Stimulated activated CD4-positive, alpha-beta T cell treated with anti-CD3 and anti-CD28 coated beads, Interleukin-4, amount 100 ng/mL, for 24 hours (primary cell): ENCODE measurements around the gene CXCL16.
A peak's percentile ranks its signal among the peaks of the same experiment; 100 is the strongest.

Source experiments
- DNase-seq: peaks from one replicate; pipeline ENCODE4 v3.0.0-alpha.2; 2020

CXCL16 gene

DNA sequence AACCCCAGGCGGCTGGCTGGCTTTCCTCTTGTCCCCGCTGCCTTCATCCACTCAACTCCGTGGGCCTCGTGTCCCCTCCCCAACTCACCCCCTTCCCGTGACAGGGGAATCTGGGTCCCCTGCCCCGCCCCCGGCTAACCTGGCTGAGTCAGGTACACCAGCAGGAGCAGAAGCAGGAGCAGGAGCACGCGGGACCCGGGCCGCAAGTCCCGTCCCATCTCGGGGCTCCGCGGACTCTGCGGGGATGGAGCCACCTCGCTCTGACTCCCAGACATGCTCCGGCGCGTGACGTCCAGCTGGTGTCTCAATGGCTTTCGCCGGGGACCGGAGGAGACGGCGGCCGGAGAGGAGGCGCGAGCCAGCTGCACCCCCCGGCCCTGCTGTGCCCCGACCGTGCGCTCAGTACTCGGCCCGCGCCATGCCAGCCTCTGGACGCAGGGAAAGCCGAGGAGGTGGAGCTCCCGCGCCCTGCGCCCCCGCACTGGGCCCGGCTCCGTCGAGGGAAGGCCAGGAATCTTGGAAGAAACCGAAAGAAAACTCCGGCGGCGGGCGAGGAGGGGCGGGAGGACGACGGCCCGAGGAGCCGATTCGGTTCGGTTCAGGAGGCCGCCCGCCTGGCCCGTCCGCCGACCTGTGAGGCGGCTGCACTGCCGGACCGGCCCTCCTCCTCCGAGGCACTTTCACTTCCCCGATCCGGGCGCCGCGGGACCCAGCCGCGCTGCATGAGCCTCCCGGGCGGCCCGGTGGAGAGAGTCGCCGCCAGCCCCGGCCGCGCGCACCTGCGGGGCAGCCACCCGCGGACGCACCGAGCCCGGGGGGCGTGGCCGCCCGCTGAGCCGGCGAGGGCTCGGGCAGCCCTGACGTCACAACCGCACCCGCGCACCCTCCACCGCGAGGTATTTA, at the start of gene CXCL16, which contains the start of gene ZMYND15:
Gene CXCL16, minus strand, starts transcription at position 807 of the 903 bp plus-strand sequence. Its CDS starts 589 bp downstream, at position 218.
Gene ZMYND15, plus strand, starts transcription at position 712 of the 903 bp plus-strand sequence. CDS start 716 bp downstream, outside the sequence.
- peak; percentile 46 for DNase-seq

DNA sequence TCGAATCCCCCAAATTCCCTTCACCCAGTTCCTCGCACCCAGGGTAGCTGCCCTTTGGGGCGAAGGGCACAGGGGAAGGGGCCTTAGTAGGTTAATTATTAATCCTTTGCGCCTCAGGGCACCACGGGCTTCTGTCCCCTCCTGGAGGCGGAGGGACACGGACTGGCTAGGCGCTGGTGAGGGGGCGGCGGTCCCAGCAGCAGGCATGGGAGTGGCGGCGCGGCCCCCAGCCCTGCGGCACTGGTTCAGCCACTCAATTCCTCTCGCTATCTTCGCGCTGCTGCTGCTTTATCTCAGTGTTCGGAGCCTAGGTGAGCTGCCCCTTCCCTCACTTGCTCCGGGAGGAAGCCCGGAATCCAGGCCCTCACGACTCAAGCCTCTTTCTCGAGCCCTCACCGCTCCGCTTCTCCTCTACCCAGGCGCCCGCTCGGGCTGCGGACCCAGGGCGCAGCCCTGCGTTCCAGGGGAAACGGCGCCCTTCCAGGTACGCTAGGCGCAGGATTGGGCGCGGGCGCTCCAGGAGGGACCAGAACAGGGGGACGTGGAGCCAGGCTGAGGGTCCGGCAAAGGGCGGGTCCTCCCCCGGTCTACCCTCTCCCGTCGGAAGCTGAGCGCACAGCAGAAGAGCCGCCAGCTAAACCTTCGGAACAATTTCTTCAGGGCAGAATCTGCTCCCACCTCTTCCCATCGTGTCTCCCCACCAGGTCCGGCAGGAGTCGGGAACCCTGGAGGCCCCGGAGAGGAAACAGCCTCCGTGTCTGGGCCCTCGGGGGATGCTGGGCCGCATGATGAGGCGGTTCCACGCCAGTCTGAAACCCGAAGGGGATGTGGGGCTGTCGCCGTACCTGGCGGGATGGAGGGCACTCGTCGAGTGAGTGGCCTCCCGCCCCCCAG, 49.3 kb upstream of the CXCL16 start, which contains the start of gene GLTPD2:
Gene GLTPD2, plus strand, starts transcription at position 158 of the 894 bp plus-strand sequence. Its CDS starts 48 bp downstream, at position 206.
- no peak for DNase-seq

- no peak for DNase-seq
These were observed 48.6 kb upstream of the CXCL16 start for GRCh38 chr17:4788159-4788806.

DNA sequence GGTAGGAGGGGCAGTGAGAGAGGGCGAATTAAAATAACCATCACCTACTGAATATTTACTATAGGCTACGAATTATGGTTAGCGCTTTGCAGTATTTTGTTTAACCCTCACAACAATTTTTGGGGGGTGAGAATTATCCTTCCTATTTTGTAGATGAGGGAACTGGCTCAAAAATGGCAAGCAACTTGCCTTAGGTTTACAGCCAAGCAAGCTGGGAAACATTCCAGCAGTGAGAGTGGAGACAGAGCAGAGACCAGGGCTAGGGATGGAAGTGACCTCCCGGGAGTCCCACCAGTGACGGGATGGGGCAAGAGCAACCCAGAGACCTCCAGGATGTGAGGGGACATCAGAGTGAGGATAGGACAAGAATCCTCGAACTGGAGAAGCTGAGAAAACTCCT, 46.8 kb upstream of the CXCL16 start:
- no peak for DNase-seq

- DNase-seq = no peak
These were observed 46.4 kb upstream of the CXCL16 start, which contains the start of gene VMO1 for GRCh38 chr17:4786106-4786511. VMO1 (minus strand) TSS chr17:4786364; CDS start chr17:4786352, 12 bp downstream.

DNA sequence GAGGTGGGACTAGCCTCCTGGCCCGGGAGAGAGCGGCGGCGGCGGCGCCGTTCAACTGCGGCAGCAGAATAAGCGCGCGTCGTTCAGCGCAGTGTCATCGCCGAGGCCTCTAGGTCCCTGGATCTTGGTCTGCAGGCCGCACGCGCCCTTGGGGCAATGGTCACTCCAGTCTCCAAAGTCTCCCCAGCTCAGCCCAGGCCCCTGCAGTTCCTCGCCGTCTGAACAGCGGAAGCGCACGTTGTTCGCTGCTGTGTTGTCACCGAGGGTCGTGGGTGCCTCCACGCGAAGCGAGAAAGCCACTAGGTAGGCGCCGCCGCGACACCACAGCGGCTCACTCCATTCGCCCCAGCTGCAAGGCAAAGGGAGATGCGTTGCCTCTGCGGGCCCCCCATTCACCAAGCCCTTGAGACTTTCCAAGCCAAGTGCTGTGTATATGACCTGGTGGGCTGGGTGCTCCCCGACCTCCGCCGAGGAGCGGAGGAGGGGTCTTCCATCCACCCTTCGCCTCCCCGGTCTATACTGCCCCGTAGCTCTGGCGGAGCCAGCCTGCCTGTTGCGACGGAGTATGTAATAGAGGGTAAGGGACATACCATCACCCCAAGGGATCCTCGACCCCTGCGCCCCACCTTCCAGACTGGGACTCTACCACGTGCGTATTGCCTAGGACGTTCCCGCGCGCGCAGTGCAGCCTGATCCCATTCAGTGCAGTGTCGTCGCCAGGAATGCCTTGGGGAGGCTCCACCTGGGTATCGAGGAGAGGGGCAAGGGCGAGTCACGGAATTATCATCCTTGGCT, 45.8 kb upstream of the CXCL16 start:
- DNase-seq = no peak

GRCh38 chr17:4782652-4783051, 42.9 kb upstream of the CXCL16 start:
- no peak for DNase-seq

DNA sequence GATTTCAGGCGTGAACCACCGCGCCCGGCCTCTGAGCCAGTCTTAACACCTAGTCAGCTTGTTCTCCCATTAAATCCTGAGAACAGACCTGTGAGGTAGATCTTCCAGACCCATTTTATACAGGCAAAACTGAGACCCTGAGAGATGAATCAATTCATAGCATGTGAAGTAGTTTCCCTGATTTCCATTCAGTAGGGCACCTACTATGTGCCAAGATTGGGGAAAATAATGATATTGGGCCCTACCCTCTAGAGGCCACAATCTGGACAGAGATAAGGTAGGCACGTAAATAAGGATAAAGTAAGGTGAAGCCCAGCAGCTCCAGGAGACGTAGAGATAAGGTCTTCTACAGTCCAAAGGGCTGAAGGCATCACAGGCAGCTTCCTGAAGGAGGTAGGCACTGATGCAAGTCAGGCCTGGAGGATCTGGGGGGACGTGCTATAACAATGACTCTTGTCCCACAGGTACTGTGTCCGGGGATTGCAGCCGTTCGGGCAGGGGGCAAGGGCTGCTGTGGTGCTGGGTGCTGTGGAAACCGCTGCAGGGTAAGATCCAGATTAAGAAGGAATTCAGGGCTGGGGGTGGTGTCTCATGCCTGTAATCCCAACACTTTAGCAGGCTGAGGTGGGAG, 40.7 kb upstream of the CXCL16 start:
- no peak for DNase-seq

DNA sequence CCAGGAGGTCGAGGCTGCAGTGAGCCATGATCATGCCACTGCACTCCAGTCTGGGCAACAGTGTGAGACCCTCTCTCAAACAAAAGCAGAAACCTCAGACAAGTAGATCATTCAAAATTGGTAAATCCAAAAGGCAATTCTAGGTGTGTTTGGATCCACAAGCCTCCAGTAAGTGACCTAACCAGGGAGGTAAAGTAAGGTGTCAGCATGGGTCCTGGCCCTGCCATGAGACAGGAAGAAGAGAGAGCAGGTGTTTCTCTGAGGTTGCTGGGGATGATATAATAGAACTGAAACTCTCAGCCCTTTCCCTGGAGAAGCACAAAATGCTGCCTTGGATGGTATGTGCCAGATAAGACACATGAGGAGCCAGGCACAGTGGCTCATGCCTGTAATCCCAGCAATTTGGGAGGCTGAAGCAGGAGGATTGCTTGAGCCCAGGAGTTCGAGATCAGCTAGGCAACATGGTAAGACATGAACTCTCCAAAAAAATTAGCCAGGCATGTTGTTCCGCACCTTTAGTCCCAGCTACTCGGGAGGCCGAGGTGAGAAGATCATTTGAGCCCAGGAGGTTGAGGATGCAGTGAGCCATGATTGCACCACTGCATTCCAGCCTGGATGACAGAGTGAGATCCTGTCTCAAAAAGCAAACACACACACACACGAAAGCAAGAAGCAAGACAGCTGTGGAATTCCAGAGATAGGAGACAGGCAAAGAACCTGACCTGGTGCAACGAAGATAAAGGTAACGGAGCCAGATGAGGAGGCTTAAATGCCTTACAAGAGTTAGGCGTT, 38.4 kb upstream of the CXCL16 start:
- no peak for DNase-seq

- no peak for DNase-seq
These were observed 32.5 kb upstream of the CXCL16 start for GRCh38 chr17:4772235-4772613.

DNA sequence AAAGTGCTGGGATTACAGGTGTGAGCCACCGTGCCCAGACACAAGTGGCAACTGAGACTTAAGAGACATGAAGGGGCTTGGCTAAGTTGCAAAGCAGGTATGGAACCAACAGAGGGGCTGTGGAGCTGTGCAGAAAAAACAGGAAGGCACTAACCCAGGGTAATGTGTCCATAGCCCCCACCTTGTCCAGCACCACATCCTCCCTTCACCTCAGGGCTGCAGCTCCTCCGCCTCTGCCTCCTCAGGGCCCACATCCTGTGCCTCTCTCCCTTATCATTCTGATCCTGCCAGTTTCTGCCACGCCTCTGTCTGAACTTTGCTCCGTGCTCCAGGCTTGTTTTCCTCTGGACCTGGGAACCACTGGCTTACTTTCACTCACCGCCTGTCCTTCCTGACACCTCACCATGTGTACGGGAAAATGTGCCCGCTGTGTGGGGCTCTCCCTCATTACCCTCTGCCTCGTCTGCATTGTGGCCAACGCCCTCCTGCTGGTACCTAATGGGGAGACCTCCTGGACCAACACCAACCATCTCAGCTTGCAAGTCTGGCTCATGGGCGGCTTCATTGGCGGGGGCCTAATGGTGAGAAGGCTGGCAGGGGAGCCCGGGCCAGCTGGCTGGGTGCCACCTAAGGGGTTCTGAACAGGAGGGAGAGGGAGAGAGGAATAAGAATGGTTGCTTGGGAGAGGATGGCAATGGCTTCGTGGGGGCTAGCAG, 31.9 kb upstream of the CXCL16 start, which contains the start of gene TM4SF5:
Gene TM4SF5, plus strand, starts transcription at position 368 of the 716 bp plus-strand sequence. Its CDS starts 37 bp downstream, at position 405.
- DNase-seq = no peak

- DNase-seq = no peak
These were observed 29.9 kb upstream of the CXCL16 start for GRCh38 chr17:4769628-4770027.

GRCh38 chr17:4768298-4768697, 28.6 kb upstream of the CXCL16 start:
- no peak for DNase-seq

- no peak for DNase-seq
These were observed 27.0 kb upstream of the CXCL16 start for GRCh38 chr17:4766723-4767122.

GRCh38 chr17:4766201-4766600, 26.5 kb upstream of the CXCL16 start:
- DNase-seq = no peak

DNA sequence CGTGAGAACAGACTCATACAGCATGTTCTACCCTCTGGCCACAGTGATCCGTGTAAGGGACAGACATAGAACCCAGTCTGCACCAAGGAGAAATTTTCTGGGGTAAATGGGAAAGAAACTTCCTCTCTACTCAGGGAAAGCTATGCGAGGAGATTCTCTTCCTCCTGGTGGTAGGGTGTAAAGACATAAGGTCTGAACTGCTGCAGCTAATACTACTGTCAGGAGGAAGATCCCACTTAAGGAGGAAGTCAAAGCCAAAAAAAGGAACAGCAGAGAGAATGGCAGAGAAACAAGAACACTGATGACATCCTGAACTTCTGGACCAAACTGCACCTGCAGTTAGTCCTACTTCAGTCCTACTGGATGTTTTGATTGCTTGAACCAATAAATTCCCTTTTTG, 24.9 kb upstream of the CXCL16 start:
- no peak for DNase-seq

DNA sequence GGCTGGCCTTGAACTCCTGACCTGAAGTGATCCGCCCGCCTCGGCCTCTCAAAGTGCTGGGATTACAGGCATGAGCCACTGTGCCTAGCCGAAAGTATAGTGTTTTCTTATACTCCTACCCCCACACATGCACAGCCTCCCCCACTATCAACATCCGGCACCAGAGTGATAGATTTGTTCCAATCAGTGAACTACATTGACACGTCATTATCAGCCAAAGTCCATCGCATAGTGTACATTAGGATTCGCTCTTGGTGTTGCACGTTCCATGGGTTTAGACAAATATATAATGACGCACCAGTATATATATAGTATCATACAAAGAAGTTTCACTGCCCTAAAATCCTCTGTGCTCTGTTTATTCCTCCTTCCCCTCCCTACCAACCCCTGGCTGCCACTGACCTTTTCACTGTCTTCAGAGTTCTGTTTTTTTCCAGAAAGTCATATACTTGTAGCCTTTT, 20.1 kb upstream of the CXCL16 start:
- no peak for DNase-seq

GRCh38 chr17:4753392-4753791, 13.7 kb upstream of the CXCL16 start:
- DNase-seq = no peak

- no peak for DNase-seq
These were observed 12.2 kb upstream of the CXCL16 start for GRCh38 chr17:4751932-4752331.

GRCh38 chr17:4750606-4751005, 10.9 kb upstream of the CXCL16 start:
- no peak for DNase-seq
